Urinary bladder (tissue), 4 donors: ENCODE data around the gene ZDHHC21. TPM values are rescaled to one million over a fixed set of nuclear protein-coding genes. Genes with fewer than 3 reads are reported as not detected.
"Not testable (repeated sequence)": the region's sequence is repeated elsewhere in the genome, so short reads cannot be mapped to it uniquely, and the experiment has no call there.

Experiments used
- DNase-seq: peaks from one replicate; pipeline ENCODE4 v3.0.0-alpha.2; 2015; ENCODE audit errors: extremely low spot score
- H3K27ac ChIP-seq: one replicate; pipeline ENCODE4 v1.5.1; 2013; ENCODE audit warnings: low read depth, mild to moderate bottlenecking, moderate library complexity
- H3K36me3 ChIP-seq: one replicate; pipeline ENCODE4 v1.6.1; 2013; ENCODE audit warnings: mild to moderate bottlenecking, moderate library complexity; ENCODE audit not compliant: insufficient read depth
- H3K4me1 ChIP-seq: one replicate; pipeline ENCODE4 v1.6.1; 2013; ENCODE audit warnings: mild to moderate bottlenecking, moderate library complexity; ENCODE audit not compliant: insufficient read depth
- H3K4me3 ChIP-seq: one replicate; pipeline ENCODE4 v1.5.1; 2013; ENCODE audit warnings: low read depth, low read length
- WGBS: extraction: QIAGEN DNeasy Blood & Tissue Kit; methylation state at CpG from one replicate; pipeline ENCODE4 v1.1.7; 2013; 5-methylcytosine and 5-hydroxymethylcytosine counted together
- polyA plus RNA-seq: library from polyadenylated mRNA; stranded (reverse); fragments of 200-250 nt; gene quantifications from one replicate; pipeline ENCODE4 v1.2.3, GENCODE V29; 2013
- total RNA-seq: library from RNA; depleted of rRNA; stranded (reverse); fragments of >200 nt; gene quantifications from one replicate; pipeline ENCODE4 v1.2.3, GENCODE V29; 2014
- donor health status: healthy with polysubstance abuse.
- donor health status: healthy.

ZDHHC21 gene
- total and polyA plus RNA-seq, 2 donors: 3.2 to 71.0 TPM

DNA sequence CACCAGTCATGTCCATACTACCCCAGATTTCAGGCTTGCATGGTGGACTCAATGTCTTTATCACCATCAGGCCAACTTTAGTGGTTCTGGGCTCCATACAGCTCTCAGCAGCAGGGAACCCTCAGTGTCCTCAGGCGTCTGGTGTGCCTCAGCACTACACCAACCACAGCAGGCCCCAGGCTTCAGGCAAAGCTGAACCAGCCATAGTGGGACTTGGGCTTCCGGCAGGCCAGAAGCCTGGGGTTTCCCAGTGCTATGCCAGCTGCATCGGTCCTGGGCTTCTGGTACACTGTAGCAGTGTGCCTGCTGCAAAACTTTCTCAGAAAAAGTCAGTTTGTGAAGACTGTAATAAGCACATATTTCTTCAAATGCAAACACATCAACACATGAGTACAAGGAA is 11.0 kb upstream of the ZDHHC21 start:
- 97% methylated on average over 3 of the region's 3 CpGs for WGBS
- Histone ChIP-seq H3K4me1 (no peaks in the 10 kb centered on the region), H3K4me3 (no peak overlapping the region), H3K36me3 (no peaks in the 10 kb centered on the region), H3K27ac (no peak overlapping the region)
- DNase-seq: no peak

DNA sequence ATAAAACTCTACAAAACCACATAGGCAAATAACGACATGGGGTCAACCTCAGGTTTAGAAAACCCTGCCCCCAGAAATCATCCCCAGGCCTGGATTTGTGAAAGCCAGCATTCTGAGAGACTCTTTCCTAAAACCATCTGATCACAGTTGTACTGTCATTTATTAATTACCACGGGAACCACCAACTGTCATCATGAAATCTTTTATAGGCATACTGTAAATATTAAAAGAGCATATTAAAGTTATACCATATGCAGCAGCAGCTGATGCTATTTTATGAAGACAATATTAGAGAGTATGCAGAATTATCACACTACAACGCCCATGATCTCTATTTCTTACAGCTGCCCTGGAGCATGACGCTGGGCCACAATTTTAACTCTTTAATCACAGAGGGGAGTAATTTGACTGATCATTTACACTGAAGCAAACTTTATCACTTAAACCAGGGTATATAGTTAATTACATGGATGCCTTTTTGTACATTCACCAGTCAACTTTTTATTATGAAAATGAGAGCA is 9.0 kb upstream of the ZDHHC21 start:
- Histone ChIP-seq H3K4me3 (no peak overlapping the region), H3K27ac (no peak overlapping the region), H3K36me3 (no peaks in the 10 kb centered on the region), H3K4me1 (no peaks in the 10 kb centered on the region)
- DNase-seq: no peak
- 49% methylated on average over 4 of the region's 4 CpGs for WGBS

DNA sequence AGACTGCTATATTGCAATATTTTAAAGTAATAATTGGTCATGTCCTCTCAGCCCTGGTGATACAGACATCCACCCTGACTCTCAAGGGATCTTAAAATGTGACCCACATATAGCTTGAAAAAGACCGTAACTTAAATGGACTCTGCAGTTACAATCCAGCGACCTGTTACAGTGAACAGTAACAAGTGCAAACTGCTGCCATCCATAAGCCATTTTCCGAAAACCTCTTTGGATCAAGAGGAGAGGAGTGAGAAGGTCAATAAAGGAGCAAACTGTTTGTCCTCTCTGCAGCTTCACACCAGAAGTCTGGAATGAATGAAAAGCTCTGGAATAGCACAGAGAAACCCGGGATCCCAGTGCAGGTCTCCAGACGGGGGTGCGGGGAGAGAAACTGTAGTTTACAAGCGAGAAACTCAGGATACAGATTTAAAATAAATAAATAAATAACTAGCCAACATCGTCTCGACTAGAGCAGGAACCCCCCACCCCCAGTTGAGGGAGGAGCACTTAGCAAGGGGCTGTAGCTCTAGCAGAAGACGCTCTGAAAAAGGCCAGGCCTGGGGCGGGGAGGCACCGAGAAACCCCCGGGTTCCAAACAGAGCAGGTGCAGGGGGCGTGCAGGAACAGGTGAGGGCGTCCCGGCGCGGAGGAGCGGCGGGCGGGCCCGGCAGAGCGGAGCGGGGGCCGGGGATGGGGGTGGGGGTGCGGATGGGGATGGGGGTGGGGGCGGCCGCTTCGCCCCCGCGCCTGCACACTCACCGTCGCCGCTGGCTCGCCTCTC is 572 bp downstream of the ZDHHC21 start:
- H3K27ac ChIP-seq: no peak overlapping the region
- no peaks in the 10 kb centered on the region for H3K4me1 ChIP-seq
- no peak for DNase-seq
- no peaks in the 10 kb centered on the region for H3K36me3 ChIP-seq
- peak overlapping the region; percentile 95 for H3K4me3 ChIP-seq
- 2% methylated on average over 35 of the region's 35 CpGs for WGBS

DNA sequence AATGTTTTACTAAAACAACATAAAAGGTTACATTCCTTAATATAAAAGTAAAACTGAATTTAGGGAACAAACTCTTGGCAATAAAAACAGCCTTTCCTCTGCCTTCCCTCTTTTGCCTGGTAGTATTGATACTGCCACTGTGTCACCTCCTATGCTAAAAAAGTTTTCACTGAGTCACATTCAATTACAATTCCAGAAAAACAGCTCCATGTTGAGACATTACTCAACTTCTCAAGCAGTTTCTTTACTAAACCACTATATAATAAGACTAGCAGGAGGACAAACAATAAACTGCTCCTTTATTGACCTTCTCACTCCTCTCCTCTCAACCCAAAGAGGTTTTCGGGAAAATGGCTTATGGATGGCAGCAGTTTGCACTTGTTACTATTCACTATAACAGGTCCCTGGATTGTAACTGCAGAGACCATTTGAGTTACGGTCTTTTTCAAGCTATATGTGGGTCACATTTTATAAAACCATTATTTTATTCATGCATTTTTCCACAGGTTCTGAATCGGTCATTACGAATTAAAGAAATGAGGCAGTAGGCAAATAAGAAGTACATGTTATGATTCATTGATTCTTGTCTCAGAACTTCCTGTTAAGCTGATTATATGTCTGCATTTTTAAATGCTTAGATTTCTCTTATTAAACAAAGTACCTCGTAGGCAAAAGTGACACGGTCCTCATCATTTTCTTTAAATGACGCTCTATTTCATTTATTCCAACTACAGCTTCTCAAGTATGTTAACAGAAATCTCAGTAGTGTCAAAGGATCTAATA is 2.1 kb downstream of the ZDHHC21 start:
- DNase-seq: no peak
- H3K4me1 ChIP-seq: no peaks in the 10 kb centered on the region
- H3K27ac ChIP-seq: no peak overlapping the region
- H3K4me3 ChIP-seq: no peak overlapping the region
- 83% methylated on average over 7 of the region's 7 CpGs for WGBS
- no peaks in the 10 kb centered on the region for H3K36me3 ChIP-seq

DNA sequence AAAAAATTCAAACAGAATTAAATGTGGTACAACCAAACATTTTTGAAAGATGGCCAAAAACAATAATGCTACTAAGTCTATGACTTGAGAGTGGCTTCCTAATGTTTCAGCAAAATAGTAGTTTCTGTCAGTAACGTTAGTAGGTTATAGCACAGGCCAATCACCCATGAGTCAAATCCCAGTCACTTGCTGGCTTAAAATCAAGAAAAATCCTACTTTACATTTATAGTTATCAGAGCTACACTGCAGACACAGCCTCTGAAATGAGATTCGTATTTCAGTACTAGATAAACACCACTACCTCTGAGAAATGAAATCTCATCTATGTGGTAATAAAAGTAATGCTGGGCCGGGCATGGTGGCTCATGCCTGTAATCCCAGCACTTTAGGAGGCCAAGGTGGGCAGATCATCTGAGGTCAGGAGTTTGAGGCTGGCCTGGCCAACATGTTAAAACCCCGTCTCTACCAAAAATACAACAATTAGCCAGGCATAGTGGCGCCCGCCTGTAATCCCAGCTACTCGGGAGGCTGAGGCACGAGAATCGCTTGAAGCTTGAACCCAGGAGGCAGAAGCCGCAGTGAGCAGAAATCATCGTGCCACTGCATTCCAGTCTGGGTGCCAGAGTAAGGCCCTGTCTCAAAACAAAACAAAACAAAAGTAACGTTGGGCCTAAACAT is 6.1 kb downstream of the ZDHHC21 start:
- WGBS: 84% methylated on average over 12 of the region's 12 CpGs

DNA sequence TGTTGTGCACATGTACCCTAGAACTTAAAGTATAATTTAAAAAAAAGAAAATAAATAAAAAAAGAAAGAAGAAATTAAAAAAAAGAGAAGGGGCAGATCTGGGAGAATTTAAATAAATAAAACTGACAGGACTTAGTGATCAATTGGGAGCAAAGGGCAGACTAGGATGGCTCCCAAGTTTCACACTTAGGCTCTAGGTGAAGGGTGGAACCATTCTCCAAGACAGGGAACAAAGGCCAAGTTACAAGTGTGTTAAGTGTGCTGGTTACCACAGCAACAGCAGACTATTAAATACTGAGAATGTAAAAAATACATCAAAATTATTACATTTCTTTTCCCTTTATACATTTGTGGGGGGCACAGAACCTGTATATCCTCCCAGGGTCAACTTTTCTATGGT is 7.1 kb downstream of the ZDHHC21 start:
- no peaks in the 10 kb centered on the region for H3K36me3 ChIP-seq
- H3K4me3 ChIP-seq: no peak overlapping the region
- no peaks in the 10 kb centered on the region for H3K4me1 ChIP-seq
- no peak for DNase-seq
- no peak overlapping the region for H3K27ac ChIP-seq

More for the DNA sequence above, 6.1 kb downstream of the ZDHHC21 start:
- no peak overlapping the region for H3K4me3 ChIP-seq
- no peaks in the 10 kb centered on the region for H3K36me3 ChIP-seq
- H3K27ac ChIP-seq: no peak overlapping the region
- H3K4me1 ChIP-seq: no peaks in the 10 kb centered on the region
- no peak for DNase-seq

DNA sequence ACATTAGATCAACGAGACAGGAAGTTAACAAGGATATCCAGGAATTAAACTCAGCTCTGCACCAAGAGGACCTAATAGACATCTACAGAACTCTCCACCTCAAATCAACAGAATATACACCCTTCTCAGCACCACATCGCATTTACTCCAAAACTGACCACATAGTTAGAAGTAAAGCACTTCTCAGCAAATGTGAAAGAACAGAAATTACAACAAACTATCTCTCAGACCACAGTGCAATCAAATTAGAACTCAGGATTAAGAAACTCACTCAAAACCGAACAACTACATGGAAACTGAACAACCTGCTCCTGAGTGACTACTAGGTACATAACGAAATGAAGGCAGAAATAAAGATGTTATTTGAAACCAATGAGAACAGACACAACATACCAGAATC is 10.6 kb downstream of the ZDHHC21 start:
- not testable (repeated sequence) for H3K4me1 ChIP-seq, H3K4me3 ChIP-seq, H3K27ac ChIP-seq, H3K36me3 ChIP-seq, DNase-seq
- 95% methylated on average over 4 of the region's 4 CpGs for WGBS

DNA sequence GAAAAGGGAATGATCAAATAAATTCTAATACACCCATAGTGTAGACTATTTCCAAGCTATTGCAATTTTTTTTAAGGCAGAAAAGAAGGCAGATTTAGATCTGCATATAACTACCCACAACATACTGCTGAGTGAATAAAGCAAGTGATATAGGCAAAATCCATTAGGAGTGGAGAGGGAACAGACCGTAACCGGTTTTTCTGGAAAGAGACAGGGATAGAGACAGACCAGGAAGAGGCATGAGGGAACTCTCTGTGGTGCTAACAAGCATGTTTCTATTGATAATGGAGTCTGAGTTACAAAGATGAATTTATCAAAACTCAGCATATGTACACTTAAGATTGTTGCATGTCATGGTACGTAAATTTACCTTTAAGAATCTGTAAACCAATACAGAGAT is 14.5 kb downstream of the ZDHHC21 start:
- no peak overlapping the region for H3K27ac ChIP-seq
- peaks cover 1% of the 10 kb centered on the region for H3K36me3 ChIP-seq
- no peak overlapping the region for H3K4me3 ChIP-seq
- peaks cover 1% of the 10 kb centered on the region for H3K4me1 ChIP-seq
- WGBS: 92% methylated on average over 3 of the region's 3 CpGs
- DNase-seq: no peak

DNA sequence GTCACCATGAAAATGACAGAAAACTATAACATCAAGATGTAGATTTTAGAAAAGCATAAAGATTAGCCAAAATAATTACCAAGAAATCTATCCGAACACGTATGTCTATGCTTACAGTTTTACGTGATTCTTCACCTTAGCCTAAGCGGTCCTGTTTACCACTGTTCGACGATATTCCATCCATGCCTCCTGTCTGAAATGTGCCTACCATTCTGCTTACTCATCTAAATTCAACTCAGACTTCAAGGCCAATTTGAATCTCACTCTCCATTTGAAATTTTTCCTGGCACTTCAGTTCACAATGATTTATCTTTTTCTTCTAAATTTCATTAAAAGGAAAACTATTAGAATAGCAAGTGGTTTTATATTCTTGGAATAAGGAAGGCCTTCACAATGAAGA is 15.4 kb downstream of the ZDHHC21 start:
- no peak for DNase-seq
- Histone ChIP-seq H3K36me3 (peaks cover 1% of the 10 kb centered on the region), H3K27ac (no peak overlapping the region), H3K4me1 (peaks cover 1% of the 10 kb centered on the region), H3K4me3 (no peak overlapping the region)
- WGBS: 93% methylated on average over 6 of the region's 6 CpGs

DNA sequence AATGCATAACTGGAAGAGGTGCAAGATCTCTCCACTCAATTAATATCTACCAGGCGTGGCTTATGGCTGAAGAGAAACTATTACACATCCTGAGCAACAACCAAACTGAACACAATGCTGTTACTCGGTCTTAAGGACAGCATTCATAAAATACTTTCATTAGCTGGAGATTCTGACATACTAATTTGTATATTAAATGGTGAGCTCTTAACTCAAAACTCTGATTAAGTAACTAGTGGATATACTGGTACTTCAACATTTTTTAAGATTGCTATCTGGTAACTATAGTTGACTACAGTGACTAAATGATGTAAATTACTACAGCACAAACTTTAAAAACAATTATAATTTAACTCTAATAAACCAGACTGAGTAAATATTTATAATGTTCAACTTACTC is 15.8 kb downstream of the ZDHHC21 start:
- 84% methylated on average over 2 of the region's 2 CpGs for WGBS
- peaks cover 1% of the 10 kb centered on the region for H3K4me1 ChIP-seq
- no peak overlapping the region for H3K27ac ChIP-seq
- H3K36me3 ChIP-seq: peaks cover 1% of the 10 kb centered on the region
- no peak for DNase-seq
- H3K4me3 ChIP-seq: no peak overlapping the region

DNA sequence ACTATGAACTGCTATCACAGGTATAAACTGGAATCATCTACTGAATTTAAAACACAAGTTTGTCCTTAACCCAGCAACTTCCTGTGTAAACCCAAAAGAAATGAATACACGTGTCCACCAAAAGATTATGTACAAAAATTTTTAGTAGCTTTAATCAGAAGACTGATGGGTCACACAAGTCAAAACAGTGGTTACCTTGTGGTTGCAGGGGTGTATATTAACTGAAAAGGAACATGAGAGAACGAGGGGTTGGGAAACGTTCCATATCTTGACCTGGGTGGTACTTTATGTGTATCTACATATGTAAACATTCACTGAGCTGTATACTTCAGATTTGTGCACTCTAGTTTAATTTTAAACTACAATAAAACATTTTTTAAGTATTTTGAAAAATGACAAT is 18.6 kb downstream of the ZDHHC21 start:
- Histone ChIP-seq H3K36me3 (peaks cover 1% of the 10 kb centered on the region), H3K27ac (no peak overlapping the region), H3K4me1 (peaks cover 1% of the 10 kb centered on the region), H3K4me3 (no peak overlapping the region)
- DNase-seq: no peak
- 54% methylated on average over 3 of the region's 3 CpGs for WGBS

DNA sequence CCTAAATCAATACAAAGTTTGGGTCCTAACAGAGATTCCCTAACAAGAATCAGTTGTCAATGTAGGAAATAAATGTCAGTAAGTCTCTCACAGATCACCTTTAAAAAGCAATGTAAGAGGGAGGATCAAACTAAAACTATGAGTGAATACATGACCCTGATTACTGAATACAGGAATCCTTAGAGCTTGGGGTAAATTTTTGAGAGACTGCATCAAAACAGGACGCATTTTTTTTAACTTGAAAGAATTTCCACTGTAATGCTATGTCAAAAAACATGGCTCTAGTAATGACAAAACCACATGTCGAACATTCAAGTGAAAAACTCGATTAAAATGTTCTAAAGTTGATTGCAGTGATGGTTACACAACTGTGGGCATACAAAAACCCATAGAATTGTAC is 21.9 kb downstream of the ZDHHC21 start:
- H3K4me3 ChIP-seq: no peak overlapping the region
- peaks cover 1% of the 10 kb centered on the region for H3K4me1 ChIP-seq
- H3K27ac ChIP-seq: no peak overlapping the region
- no peak for DNase-seq
- H3K36me3 ChIP-seq: no peaks in the 10 kb centered on the region
- WGBS: 89% methylated on average over 3 of the region's 3 CpGs

DNA sequence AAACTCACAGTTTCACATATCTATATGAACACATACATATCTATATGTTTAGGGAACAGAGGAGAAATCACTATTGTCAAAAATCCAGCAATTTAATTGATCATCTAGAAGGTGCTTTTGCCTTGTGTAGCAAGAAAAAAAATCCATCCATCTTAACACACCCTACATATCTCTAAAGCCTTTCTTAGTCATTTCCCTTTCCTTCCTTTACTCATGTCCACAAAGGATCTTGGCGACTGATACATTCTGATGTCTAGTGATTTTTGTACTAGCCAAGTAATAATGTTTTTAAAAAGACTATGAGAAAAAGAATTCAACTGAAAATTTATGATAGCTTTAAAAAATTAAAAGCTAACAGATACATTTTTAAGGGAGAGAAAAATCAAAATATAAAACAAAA is 22.5 kb downstream of the ZDHHC21 start:
- no peak for DNase-seq
- Histone ChIP-seq H3K27ac (no peak overlapping the region), H3K4me1 (no peaks in the 10 kb centered on the region), H3K4me3 (no peak overlapping the region), H3K36me3 (no peaks in the 10 kb centered on the region)
- WGBS: 86% methylated on average over 1 of the region's 1 CpG

DNA sequence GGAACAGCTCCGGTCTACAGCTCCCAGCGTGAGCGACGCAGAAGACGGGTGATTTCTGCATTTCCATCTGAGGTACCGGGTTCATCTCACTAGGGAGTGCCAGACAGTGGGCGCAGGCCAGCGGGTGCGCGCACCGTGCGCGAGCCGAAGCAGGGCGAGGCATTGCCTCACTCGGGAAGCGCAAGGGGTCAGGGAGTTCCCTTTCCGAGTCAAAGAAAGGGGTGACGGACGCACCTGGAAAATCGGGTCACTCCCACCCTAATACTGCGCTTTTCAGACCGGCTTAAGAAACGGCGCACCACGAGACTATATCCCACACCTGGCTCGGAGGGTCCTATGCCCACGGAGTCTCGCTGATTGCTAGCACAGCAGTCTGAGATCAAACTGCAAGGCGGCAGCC is 29.2 kb downstream of the ZDHHC21 start:
- not testable (repeated sequence) for H3K4me1 ChIP-seq, H3K36me3 ChIP-seq, H3K27ac ChIP-seq, H3K4me3 ChIP-seq, DNase-seq
- WGBS: 96% methylated on average over 26 of the region's 30 CpGs
